ENCODE results near the gene TARDBP.

TARDBP gene

GRCh38 chr1:11012260-11013159, at the start of gene TARDBP:
Gene TARDBP (plus strand): TSS chr1:11012654. CDS start chr1:11013728, 1,074 bp downstream.
- no peaks in the 10 kb centered on the region for H3K27me3 ChIP-seq (ENCODE audit: insufficient read depth, low read length)
- peak within 1 kb of the TSS; percentile 96 for H3K27ac ChIP-seq (ENCODE audit: low read depth, low read length)
- H3K36me3 ChIP-seq (ENCODE audit: insufficient read depth, low read length), result peaks cover 28% of the 10 kb centered on the region
- peaks cover 16% of the 10 kb centered on the region for H3K4me1 ChIP-seq (ENCODE audit: control insufficient read depth, insufficient read depth, low read length, unreplicated experiment)
- H3K79me2 ChIP-seq (ENCODE audit: control insufficient read depth, insufficient read depth, low read length, unreplicated experiment), result peaks cover 40% of the 10 kb centered on the region
- H2AFZ ChIP-seq (ENCODE audit: low read length, unreplicated experiment), result peak within 1 kb of the TSS; percentile 98
- peak within 1 kb of the TSS; percentile 100 for H3K4me3 ChIP-seq (ENCODE audit: low read depth, low read length)

DNA sequence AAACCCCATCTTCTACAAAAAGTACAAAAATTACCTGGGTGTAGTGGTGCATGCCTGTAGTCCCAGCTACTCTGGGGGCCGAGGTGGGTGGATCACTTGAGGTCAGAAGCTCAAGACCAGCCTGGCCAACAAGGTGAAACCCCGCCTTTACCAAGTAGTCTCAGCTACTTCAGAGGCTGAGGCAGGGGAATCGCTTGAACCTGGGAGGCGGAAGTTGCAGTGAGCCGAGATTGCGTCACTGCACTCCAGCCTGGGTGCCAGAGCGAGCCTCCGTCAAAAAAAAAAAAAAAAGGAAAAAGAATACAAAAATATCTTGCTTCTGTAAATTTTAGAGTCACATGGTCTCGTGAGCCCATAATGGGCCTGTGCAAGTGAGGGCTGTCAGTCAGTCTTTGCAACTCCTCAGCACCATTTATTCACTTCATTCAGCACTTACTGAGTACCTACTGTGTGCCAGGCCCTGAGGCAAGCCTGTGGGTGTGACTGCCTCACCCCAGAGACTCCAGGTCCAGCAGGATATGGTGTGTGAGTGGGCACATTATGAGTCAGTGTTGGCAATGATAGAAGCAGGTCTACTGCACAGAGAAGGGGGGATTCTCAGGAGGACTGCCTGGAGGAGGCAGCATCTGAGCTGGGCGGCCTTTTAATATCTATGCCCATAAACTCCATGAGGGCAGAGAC, 46.8 kb upstream of the TARDBP start:
- Histone ChIP-seq H3K4me1 (ENCODE audit: control insufficient read depth, insufficient read depth, low read length, unreplicated experiment) (peaks cover 7% of the 10 kb centered on the region), H3K79me2 (ENCODE audit: control insufficient read depth, insufficient read depth, low read length, unreplicated experiment) (no peaks in the 10 kb centered on the region), H3K4me3 (ENCODE audit: low read depth, low read length) (no peak overlapping the region), H3K36me3 (ENCODE audit: insufficient read depth, low read length) (no peaks in the 10 kb centered on the region), H3K27me3 (ENCODE audit: insufficient read depth, low read length) (peaks cover 10% of the 10 kb centered on the region), H3K27ac (ENCODE audit: low read depth, low read length) (no peak overlapping the region), H2AFZ (ENCODE audit: low read length, unreplicated experiment) (no peak overlapping the region)

- no peak overlapping the region for H3K27ac ChIP-seq (ENCODE audit: low read depth, low read length)
- no peaks in the 10 kb centered on the region for H3K36me3 ChIP-seq (ENCODE audit: insufficient read depth, low read length)
- H3K4me1 ChIP-seq (ENCODE audit: control insufficient read depth, insufficient read depth, low read length, unreplicated experiment), result peaks cover 7% of the 10 kb centered on the region
- no peaks in the 10 kb centered on the region for H3K79me2 ChIP-seq (ENCODE audit: control insufficient read depth, insufficient read depth, low read length, unreplicated experiment)
- no peak overlapping the region for H3K4me3 ChIP-seq (ENCODE audit: low read depth, low read length)
- peaks cover 17% of the 10 kb centered on the region for H3K27me3 ChIP-seq (ENCODE audit: insufficient read depth, low read length)
- H2AFZ ChIP-seq (ENCODE audit: low read length, unreplicated experiment), result no peak overlapping the region
Measured at GRCh38 chr1:10967090-10967489, 45.4 kb upstream of the TARDBP start.

GRCh38 chr1:10968411-10968826, 44.0 kb upstream of the TARDBP start:
- Histone ChIP-seq H3K4me3 (ENCODE audit: low read depth, low read length) (peak overlapping the region; percentile 77), H2AFZ (ENCODE audit: low read length, unreplicated experiment) (peak overlapping the region; percentile 95), H3K4me1 (ENCODE audit: control insufficient read depth, insufficient read depth, low read length, unreplicated experiment) (peaks cover 7% of the 10 kb centered on the region), H3K79me2 (ENCODE audit: control insufficient read depth, insufficient read depth, low read length, unreplicated experiment) (no peaks in the 10 kb centered on the region), H3K27me3 (ENCODE audit: insufficient read depth, low read length) (peaks cover 11% of the 10 kb centered on the region; the same call in 1 of the 2 replicates), H3K27ac (ENCODE audit: low read depth, low read length) (no peak overlapping the region), H3K36me3 (ENCODE audit: insufficient read depth, low read length) (no peaks in the 10 kb centered on the region)

DNA sequence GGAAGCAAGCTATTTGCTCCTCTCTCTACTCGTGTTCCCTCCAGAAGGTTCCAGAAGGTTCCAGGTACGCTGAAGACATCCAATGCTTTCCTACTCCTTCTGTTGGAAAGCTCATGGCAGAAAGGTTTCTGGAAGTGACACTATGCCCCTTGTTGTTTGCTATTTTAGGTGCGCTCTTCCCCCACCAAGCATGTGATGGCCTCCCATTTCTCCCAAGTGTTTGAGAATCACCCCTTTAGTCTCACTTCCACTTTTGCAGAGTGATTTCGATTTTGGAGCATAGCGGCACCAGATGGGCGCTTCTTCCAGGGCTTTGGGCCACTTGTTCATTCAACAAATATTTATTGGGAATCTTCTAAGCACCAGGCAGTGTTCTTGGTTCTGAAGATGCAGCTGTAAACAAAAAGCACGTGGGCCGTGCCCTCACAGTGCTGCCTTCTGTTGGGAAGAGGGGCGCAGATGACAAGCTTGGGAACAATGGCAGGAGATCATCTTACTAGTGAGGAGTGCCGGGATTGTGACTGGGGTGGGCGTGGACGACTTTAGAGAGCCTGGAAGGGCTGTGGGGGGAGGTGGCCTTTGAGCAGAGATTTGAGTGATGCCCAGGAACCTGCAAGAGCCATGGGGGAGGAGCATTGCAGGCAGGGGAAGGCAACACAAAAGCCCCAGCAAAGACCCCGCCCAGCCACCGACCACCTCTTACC, 43.0 kb upstream of the TARDBP start:
- H3K36me3 ChIP-seq (ENCODE audit: insufficient read depth, low read length), result no peaks in the 10 kb centered on the region
- no peak overlapping the region for H3K27ac ChIP-seq (ENCODE audit: low read depth, low read length)
- H3K27me3 ChIP-seq (ENCODE audit: insufficient read depth, low read length), result peaks cover 7% of the 10 kb centered on the region; the same call in 1 of the 2 replicates
- H3K4me3 ChIP-seq (ENCODE audit: low read depth, low read length), result no peak overlapping the region
- H3K79me2 ChIP-seq (ENCODE audit: control insufficient read depth, insufficient read depth, low read length, unreplicated experiment), result no peaks in the 10 kb centered on the region
- H2AFZ ChIP-seq (ENCODE audit: low read length, unreplicated experiment), result no peak overlapping the region
- peaks cover 7% of the 10 kb centered on the region for H3K4me1 ChIP-seq (ENCODE audit: control insufficient read depth, insufficient read depth, low read length, unreplicated experiment)

DNA sequence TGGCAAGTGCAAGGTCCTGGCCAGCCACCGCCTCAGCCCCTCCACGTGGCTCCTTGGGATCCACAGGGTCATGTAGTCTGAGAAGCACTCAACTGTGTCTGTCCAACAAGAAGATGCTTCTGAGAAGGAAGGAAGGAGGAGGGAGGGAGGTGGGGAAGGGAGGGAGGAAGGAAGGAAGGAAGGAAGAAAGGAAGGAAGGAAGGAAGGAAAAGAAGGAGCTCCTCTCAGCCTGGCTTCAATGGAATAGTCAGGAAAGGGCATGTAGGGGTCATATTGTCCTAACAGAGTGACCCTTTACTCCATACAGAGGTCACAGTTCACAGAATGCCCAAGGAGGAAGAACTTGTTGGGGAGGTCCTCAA, 42.5 kb upstream of the TARDBP start:
- H2AFZ ChIP-seq (ENCODE audit: low read length, unreplicated experiment), result no peak overlapping the region
- H3K27me3 ChIP-seq (ENCODE audit: insufficient read depth, low read length), result peaks cover 7% of the 10 kb centered on the region; the same call in 1 of the 2 replicates
- H3K4me1 ChIP-seq (ENCODE audit: control insufficient read depth, insufficient read depth, low read length, unreplicated experiment), result peaks cover 7% of the 10 kb centered on the region
- H3K4me3 ChIP-seq (ENCODE audit: low read depth, low read length), result no peak overlapping the region
- H3K27ac ChIP-seq (ENCODE audit: low read depth, low read length), result no peak overlapping the region
- no peaks in the 10 kb centered on the region for H3K79me2 ChIP-seq (ENCODE audit: control insufficient read depth, insufficient read depth, low read length, unreplicated experiment)
- H3K36me3 ChIP-seq (ENCODE audit: insufficient read depth, low read length), result no peaks in the 10 kb centered on the region

DNA sequence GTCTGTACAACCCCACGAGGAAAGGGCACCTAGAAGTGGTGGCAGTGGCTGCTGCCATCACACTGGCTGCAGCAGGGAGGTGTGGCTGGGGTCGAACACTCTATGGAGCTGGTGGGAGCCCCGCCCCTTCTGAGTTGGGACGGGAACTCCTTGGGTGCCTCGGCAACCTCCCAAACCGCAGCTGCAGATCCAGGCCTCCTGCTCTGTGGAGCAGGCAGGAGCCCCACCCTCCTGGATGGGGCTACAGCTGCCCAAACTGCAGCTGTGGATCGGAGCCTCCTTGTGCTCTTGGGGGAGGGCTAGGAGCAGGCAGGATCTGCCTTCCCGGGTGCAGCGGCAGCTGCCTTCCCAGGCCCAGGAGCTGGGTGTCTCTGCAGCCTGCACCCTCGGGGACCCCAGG, 38.9 kb upstream of the TARDBP start:
- Histone ChIP-seq H3K4me3 (ENCODE audit: low read depth, low read length) (no peak overlapping the region), H3K79me2 (ENCODE audit: control insufficient read depth, insufficient read depth, low read length, unreplicated experiment) (no peaks in the 10 kb centered on the region), H3K36me3 (ENCODE audit: insufficient read depth, low read length) (no peaks in the 10 kb centered on the region), H2AFZ (ENCODE audit: low read length, unreplicated experiment) (no peak overlapping the region), H3K27me3 (ENCODE audit: insufficient read depth, low read length) (peaks cover 7% of the 10 kb centered on the region; the same call in 1 of the 2 replicates), H3K4me1 (ENCODE audit: control insufficient read depth, insufficient read depth, low read length, unreplicated experiment) (peaks cover 3% of the 10 kb centered on the region), H3K27ac (ENCODE audit: low read depth, low read length) (no peak overlapping the region)

- no peaks in the 10 kb centered on the region for H3K79me2 ChIP-seq (ENCODE audit: control insufficient read depth, insufficient read depth, low read length, unreplicated experiment)
- no peak overlapping the region for H3K27ac ChIP-seq (ENCODE audit: low read depth, low read length)
- H2AFZ ChIP-seq (ENCODE audit: low read length, unreplicated experiment), result no peak overlapping the region
- H3K4me3 ChIP-seq (ENCODE audit: low read depth, low read length), result no peak overlapping the region
- H3K36me3 ChIP-seq (ENCODE audit: insufficient read depth, low read length), result no peaks in the 10 kb centered on the region
- peaks cover 7% of the 10 kb centered on the region; the same call in 1 of the 2 replicates for H3K27me3 ChIP-seq (ENCODE audit: insufficient read depth, low read length)
- peaks cover 7% of the 10 kb centered on the region for H3K4me1 ChIP-seq (ENCODE audit: control insufficient read depth, insufficient read depth, low read length, unreplicated experiment)
Measured at GRCh38 chr1:10973956-10974881, 38.2 kb upstream of the TARDBP start.

GRCh38 chr1:10975567-10976326, 36.7 kb upstream of the TARDBP start:
- no peak overlapping the region for H3K4me3 ChIP-seq (ENCODE audit: low read depth, low read length)
- no peak overlapping the region for H3K27ac ChIP-seq (ENCODE audit: low read depth, low read length)
- H3K79me2 ChIP-seq (ENCODE audit: control insufficient read depth, insufficient read depth, low read length, unreplicated experiment), result no peaks in the 10 kb centered on the region
- H2AFZ ChIP-seq (ENCODE audit: low read length, unreplicated experiment), result no peak overlapping the region
- H3K36me3 ChIP-seq (ENCODE audit: insufficient read depth, low read length), result no peaks in the 10 kb centered on the region
- H3K27me3 ChIP-seq (ENCODE audit: insufficient read depth, low read length), result peaks cover 7% of the 10 kb centered on the region; the same call in 1 of the 2 replicates
- H3K4me1 ChIP-seq (ENCODE audit: control insufficient read depth, insufficient read depth, low read length, unreplicated experiment), result peaks cover 17% of the 10 kb centered on the region

Measured in ACC112 (cell line).